NCI-H2227 (cell line): ENCODE results near the gene ALDOA.

Experiments used
- DNase-seq: peaks from one replicate; lab custom pipeline; 2025; ENCODE audit not compliant: unreplicated experiment; lab: John Stamatoyannopoulos, UW

The ALDOA gene

DNA sequence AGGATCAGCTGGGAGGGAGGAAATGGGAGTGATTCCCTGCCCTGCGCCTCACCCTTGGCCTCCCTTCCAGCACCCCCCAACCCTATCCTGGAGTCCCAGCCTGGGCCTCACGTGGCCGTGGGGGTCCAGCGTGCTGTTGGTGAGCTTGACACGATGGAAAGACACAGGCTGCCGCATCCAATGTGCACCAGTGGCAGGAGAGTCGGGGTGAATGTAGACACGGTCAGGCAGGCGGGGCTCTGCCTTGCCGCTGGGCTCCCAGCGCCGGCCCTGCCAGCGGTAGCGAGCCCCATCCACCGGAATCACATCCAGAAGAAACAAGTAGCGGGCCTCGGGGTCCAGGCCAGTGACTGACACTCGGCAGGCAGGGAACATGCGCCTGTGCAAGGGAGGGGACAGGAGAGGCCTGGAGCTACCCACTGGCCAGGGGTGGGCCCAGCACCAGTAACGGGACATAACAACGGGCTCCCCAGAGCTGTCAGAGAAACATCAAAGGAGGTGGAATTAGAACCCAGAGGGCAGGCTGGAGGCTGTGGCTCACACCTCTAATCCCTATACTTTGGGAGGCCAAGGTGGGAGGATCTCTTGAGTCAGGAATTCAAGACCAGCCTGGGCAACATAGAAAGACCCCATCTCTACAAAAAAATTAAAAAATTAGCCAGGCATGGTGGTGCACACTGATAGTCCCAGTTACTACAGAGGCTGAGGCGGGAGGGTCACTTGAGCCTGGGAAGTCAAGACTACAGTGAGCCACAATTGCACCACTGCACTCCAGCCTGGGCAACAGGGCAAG is 23.5 kb downstream of the ALDOA start:
- DNase-seq = no peak

DNA sequence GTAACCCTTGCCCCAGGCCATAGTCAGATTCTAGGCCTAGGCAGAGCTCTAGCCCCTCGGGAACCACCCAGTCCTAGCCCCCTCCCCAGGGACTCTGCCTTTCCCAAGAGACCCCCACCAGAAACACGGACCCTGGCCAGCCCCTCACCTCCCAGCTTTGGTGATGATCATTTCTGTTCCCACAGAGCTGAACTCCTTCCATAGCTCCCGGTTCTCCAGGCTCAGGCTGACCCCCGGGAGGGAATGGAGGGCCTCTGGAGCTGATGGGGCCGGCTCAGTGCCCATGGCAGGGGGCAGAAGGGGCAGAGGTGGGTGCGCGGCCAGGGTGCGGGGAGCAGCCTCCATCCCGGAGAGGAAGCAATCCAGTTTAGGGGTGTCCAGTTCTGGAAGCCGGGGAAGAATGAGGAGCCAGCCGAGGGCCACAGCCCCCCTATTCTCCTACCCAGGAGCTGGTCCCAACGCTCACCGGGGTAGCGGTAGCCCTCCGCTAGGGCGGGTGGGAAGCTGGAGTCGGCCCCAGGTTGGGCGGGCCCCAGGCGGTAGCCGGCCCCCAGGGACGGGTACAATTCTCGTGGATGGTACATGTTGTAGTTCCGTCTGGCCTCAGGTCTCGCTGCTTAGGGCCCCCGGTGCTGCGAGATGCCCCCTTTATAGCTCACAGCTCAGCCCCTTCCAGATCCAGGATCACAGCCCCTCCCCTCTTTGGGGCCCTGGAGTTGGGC is 25.2 kb downstream of the ALDOA start:
- no peak for DNase-seq

DNA sequence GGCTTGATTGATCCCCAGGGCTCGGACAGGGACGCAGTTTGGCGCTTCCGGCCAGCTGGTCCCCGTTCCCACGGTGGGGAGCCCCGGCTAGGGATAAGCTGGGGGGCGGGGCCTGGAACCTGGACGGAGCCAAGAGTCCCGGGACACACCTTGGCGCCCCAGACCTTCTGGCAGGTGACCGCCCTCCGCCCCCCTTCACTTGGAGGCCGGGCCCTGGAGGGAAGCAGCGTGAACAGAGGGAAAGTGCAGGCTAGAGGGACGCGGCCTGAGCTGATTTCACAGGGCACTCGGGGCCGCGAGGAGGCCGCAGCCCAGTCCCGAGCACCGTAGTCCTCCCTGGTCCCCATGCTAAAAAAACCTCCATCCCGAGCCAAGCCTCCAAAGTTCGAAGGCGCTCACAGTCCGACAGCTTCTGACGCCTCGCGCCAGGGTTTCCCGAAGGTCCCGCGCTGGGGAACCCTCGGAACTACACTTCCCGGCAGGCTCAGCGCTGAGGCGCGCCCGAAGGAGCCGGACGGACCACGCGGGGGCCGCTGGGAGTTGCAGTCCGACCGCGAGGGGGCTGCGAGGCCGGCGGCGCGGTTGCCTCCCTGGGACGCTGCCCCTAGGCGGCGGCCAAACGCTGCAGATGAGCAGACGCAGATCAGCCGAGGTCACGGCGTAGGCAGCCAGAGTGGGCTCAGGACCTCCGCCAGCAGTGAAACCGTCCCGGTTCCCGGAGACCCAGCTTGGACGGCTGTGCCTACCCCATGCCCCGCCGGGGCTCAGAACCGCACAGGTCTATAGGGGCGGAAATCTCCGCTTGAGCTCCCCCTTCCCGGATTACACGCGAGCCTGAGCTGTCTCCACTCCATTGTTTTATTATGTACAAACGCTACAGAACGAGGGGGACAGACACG is 26.2 kb downstream of the ALDOA start, which contains the start of gene TBX6:
TSS of gene TBX6 (minus strand) at position 451 of the 899 bp plus-strand sequence. CDS start 731 bp downstream, outside the sequence.
- DNase-seq = peak; percentile 96

DNA sequence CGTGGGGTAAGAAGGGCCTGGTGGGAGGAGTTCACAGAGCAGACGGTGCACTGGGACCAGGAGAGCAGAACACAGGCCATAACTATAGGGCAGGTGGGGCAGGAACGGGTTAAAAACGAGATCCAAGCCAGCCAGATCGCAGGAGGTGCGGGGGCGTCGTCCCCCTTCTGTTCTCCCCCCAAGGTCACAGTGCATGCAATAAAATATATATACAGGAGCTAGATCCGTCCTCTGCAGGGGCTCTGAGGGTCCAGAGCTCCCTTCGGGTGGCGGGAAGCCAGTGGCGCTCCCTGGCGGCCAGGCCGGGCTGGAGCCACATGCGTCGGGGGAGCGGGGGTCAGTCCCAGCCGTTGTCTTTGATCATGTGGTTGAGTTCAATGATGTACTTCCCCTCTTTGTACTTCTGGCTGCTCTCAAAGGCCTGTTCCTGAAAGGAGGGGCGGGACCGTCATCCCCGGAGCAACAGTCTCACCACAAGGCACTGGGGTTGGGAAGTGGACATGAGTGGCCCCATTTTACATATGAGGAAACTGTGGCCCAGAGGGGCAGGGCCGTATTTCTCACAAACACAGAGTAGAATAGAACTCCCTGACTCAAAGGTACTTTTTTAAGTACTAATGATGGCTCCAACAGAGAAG is 26.9 kb downstream of the ALDOA start:
- DNase-seq = peak; percentile 92

DNA sequence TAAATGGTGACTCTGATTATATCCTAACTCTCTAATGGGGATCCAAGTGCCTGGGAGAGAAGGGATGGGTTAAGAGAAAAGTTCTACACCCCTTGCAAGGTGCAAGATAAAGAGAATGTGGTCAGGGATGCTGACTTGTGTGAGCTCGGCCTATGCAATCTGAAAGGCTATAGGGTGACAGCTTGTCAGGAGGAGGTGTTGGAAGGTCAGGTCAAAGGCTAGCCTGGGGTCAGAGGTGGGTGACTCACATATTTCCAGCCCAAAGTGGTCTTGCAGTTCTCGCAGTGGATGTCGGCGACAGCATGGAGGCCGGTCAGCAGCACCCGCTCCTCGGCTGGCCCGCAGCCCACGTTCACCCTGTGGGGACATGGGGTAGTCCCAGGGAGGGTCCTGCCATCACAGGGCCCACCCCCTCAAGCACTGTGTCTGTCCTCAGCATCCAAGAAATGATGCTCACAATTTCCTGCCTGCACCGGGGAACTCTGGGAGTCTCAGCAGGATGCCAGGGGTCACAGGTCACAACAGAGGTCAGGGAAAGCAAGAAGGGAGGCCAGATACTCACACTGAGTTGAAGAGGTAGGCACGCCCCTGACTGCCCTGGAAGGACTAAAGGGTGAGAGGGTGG is 29.1 kb downstream of the ALDOA start:
- DNase-seq = no peak

- no peak for DNase-seq
Observed at GRCh38 chr16:30095166-30096078, 29.9 kb downstream of the ALDOA start.

DNA sequence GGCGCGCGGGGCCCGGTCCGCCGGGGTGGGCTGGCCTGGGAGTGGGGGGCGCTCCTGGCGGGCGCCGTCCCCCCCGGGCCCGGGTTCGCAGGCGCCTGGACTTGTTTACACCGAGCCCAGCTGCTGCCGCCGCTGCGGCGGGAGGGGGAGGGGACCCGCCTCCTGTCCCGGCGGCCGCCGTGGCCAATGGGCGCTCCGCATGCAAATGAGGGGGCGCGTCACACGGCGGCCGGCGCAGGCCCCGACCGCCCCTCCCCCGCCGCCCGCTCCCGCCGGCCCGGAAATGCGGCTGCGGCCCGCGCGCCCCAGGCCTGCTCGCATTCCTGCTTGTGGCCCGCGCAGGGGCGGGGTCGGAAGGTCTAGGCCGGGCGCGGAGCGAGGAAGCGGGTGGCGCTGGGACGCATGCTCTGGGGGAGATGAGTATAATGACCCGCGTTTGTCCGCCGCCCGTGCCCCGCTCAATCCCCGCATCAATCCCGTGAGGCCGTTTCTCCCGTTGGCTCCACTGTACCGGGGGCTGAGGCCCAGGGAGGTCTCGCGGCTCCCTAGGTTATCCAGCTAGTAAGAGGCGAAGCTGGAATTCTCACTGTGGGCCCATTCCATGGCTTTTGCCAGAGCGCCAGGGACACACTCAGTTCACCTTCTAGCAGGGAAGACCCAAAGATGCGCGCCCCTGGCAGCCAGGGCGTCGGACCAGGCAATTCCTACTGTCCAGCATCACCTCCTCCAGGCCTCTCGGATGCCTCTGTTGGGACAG is 30.7 kb downstream of the ALDOA start, which contains the start of gene YPEL3:
TSS of gene YPEL3 (minus strand) at position 109 of the 757 bp plus-strand sequence. CDS start 731 bp downstream, outside the sequence.
- DNase-seq = peak; percentile 93

GRCh38 chr16:30096862-30097563 is 31.5 kb downstream of the ALDOA start:
- no peak for DNase-seq

DNA sequence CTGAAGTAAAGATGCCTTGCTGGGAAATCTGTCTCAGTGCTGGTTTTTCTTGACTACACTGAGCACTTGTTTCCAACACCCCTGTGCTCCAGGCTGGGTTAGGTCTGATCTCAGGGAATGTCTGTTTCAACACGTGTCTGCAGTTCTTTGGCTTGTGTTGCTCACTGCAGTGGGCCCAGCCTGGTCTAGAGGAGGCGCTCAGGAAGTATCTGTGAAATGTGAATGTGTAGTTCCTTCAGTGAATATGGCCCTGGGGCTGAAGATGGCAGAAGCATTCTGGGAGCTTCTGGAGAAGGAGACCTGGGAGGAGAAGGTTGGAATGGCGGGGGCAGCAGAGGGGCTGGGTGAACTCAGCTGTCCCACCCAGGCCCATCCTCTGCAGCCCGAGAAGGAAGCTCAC is 38.5 kb downstream of the ALDOA start:
- DNase-seq = no peak

DNA sequence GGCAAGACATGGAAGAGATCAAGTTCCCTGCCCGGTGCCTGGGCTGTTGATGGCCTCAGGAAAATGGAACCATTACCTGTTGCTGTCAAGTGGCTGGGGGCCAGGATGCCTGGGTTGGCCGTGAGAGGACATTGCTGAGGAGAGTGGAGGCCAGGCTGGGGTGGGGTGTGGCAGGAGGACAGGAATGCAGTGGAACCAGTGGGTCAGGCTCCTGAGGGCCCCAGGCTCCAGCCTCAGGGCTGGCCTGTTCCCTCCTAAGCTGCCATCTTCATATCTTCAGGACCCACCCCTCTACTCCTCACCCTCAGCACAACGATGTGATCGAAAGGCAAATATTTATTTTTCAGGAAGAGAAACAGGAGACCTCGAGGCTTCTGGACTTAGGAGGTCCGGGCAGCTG is 38.9 kb downstream of the ALDOA start:
- DNase-seq = no peak

GRCh38 chr16:30108059-30108850 is 42.7 kb downstream of the ALDOA start:
- DNase-seq = no peak

GRCh38 chr16:30110661-30111060 is 45.1 kb downstream of the ALDOA start:
- DNase-seq = no peak

DNA sequence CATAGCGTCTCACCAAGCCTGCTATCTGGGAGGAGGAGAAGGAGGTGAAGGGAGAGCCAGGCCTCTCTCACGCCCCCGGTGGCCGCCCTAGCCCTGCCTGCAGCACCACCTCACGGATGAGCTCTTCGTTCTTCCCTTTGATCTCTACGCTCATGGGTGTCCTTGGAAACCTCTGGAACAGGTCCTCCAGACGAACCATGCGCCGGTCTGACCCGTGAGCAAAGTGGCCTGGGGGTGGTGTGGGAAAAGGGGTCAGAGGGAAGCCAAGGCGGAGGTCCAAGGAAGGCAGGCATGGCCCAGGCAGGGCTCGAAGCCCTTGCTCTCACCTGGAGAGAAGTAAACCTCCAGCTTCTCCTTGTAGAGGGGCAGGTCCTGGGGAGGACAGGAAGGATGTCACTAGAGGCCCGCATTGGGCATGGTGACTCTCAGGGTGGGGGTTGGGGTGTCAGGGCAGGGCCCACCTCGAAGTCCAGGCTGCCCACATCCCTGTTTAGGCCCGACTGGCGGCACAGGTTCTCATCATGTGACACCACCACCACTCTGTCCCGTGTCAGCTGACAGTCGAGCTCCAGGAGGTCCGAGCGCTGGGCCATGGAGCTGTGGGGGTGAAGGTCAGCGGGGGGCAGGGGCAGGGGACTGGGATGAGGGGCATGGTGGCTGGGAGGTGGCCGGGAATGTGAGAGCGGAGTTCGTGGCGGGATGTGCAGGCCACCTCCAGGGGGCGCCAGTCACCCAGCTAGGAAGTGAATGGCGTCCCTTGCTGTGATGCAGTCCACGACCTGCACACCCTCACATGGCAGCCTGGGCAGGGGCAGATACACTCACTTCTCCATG is 46.9 kb downstream of the ALDOA start:
- peak; percentile 18 for DNase-seq

DNA sequence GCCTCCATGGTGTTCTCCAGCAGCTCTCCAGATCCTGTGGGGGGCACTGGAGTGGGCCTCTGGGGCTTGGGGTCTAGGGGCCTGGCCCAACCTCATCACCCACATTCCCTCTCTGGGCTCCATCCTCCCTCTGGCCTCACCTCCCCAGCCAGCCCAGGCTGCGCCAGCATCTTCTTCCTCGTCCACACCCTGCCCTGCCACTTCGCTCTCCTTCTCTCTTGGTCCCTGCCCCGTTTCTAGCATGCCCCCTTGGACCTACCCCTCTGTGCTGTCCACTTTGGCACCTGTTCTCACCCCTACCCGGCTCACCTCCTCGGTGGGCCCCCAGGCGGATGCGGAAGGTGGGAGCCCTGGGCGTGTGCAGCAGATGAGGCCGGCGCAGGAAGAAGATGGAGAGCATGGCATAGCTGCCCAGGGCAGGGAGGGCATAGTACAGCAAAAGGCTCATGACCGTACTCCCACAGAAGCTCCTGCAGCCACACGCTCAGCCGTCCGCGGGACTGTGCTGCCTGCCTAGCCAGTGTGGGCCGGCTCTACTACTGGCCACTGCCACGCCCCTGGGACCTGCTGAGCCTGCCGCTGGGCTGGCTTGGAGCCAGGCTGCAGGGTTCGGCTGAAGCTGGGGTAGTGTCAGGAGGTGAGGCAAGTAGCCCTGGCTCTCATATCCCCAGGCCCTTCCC is 47.6 kb downstream of the ALDOA start, which contains the start of gene GDPD3:
TSS of gene GDPD3 (minus strand) at position 507 of the 680 bp plus-strand sequence. CDS start at position 448, 59 bp downstream.
- DNase-seq = no peak

DNA sequence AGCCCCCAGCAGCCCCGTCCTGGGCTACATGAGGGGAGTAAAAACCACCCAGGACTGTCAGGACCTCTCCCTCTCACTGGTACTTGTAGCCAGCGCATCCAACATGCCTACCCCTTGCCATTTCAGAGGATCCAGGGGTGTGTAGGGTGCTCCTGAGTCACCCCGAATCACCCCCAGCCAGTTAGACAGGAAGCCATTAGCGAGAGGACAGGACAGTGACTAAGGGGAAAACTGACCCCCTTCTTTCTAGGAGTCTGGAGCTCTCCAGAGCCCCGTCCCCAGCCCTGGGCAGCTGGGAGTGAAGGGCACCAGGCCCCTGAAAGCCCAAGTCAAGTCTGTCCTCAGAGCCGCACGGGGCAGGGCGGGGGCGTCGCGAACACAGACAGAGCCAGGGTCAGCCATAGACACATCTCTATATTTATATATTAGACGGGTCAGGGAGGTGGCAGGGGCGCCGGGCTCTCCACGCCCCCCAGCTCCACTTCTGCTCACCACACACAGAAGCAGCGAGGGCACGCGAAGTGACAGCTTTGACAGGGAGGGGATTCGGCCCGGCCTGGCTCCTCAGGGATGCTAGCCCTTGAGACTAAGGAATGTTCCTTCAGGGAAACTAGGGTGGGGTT is 48.3 kb downstream of the ALDOA start:
- DNase-seq = no peak
